HEK293 (cell line): ENCODE data around the gene CKMT2.

ENCODE experiments used
- CTCF ChIA-PET: fragments of 350-600 bp; formaldehyde crosslinking; extraction: SDS; loops from one replicate; lab custom pipeline; 2021; ENCODE audit warnings: antibody characterized with exemption; lab: Yijun Ruan, JAX
- POLR2A ChIA-PET: fragments of 300-600 bp; formaldehyde crosslinking; extraction: SDS; loops from one replicate; lab custom pipeline; 2020; ENCODE audit warnings: antibody characterized with exemption, inconsistent platforms; lab: Yijun Ruan, JAX
- H3K27ac ChIP-seq: fragments of 200-500 bp; sonication (Bioruptor generic); 2 replicates; pipeline ENCODE4 v1.5.1; 2014; ENCODE audit warnings: low read depth, low read length, control low read depth, inconsistent platforms; ENCODE audit errors: extremely low read depth
- H3K36me3 ChIP-seq, 2 experiments: fragments of 200-500 bp in 1 of 2; sonication (Bioruptor generic) in 1 of 2; 1 replicate in 1 of 2; 2 replicates in 1 of 2; pipeline ENCODE4 v1.5.1; 2014 to 2017; ENCODE audit warnings: inconsistent platforms in 2 of 2, low read length in 2 of 2; ENCODE audit not compliant: control insufficient read depth in 2 of 2, insufficient read depth in 1 of 2
- H3K4me1 ChIP-seq: fragments of 200-500 bp; sonication (Bioruptor generic); 2 replicates; pipeline ENCODE4 v1.5.1; 2014; ENCODE audit warnings: mild to moderate bottlenecking, low read length, inconsistent platforms; ENCODE audit not compliant: control insufficient read depth, insufficient read depth
- H3K4me3 ChIP-seq: 2 replicates; pipeline ENCODE4 v1.5.1; 2011; ENCODE audit warnings: low read depth, mild to moderate bottlenecking, control low read depth, low read length, moderate library complexity
- H3K9me3 ChIP-seq: fragments of 200-500 bp; sonication (Bioruptor generic); 2 replicates; pipeline ENCODE4 v1.5.1; 2014; ENCODE audit warnings: low read depth, low read length, inconsistent platforms; ENCODE audit not compliant: control insufficient read depth, insufficient read depth
- PRDM2 ChIP-seq: fragments of 450-650 bp; formaldehyde crosslinking; IDR thresholded peaks from 2 replicates; pipeline ENCODE4 v1.5.1; 2016; ENCODE audit warnings: missing biosample characterization, missing genetic modification characterization, borderline replicate concordance
- TRIM28 ChIP-seq: IDR thresholded peaks from 2 replicates; pipeline ENCODE4 v1.6.1; 2011; ENCODE audit warnings: low read length, control low read depth, borderline replicate concordance
- WT1 ChIP-seq: fragments of 450-650 bp; formaldehyde crosslinking; IDR thresholded peaks from 2 replicates; pipeline ENCODE4 v1.5.1; 2016; ENCODE audit warnings: missing biosample characterization, missing genetic modification characterization
- ZBTB21 ChIP-seq: fragments of 450-650 bp; formaldehyde crosslinking; IDR thresholded peaks from 2 replicates; pipeline ENCODE4 v1.5.1; 2017; ENCODE audit warnings: missing biosample characterization, missing genetic modification characterization
- ZBTB26 ChIP-seq: fragments of 450-650 bp; formaldehyde crosslinking; optimal IDR thresholded peaks from 2 replicates; pipeline ENCODE3; 2016; ENCODE audit warnings: missing biosample characterization, mild to moderate bottlenecking, missing genetic modification characterization
- ZNF121 ChIP-seq: fragments of 450-650 bp; formaldehyde crosslinking; IDR thresholded peaks from 2 replicates; pipeline ENCODE4 v1.5.1; 2016; ENCODE audit warnings: missing biosample characterization, missing genetic modification characterization
- ZNF157 ChIP-seq: fragments of 450-650 bp; formaldehyde crosslinking; IDR thresholded peaks from 2 replicates; pipeline ENCODE4 v1.5.1; 2016; ENCODE audit warnings: missing biosample characterization, missing genetic modification characterization
- ZNF214 ChIP-seq: fragments of 450-650 bp; formaldehyde crosslinking; IDR thresholded peaks from 2 replicates; pipeline ENCODE4 v1.5.1; 2017; ENCODE audit warnings: missing biosample characterization, mild to moderate bottlenecking, missing genetic modification characterization, borderline replicate concordance
- ZNF221 ChIP-seq: fragments of 450-650 bp; formaldehyde crosslinking; IDR thresholded peaks from 2 replicates; pipeline ENCODE4 v1.5.1; 2017; ENCODE audit warnings: missing biosample characterization, missing genetic modification characterization, borderline replicate concordance
- ZNF23 ChIP-seq: fragments of 450-650 bp; formaldehyde crosslinking; IDR thresholded peaks from 2 replicates; pipeline ENCODE4 v1.5.1; 2016; ENCODE audit warnings: missing biosample characterization, missing genetic modification characterization, borderline replicate concordance
- ZNF24 ChIP-seq: fragments of 450-650 bp; formaldehyde crosslinking; IDR thresholded peaks from 2 replicates; pipeline ENCODE4 v1.5.1; 2016; ENCODE audit warnings: missing biosample characterization, missing genetic modification characterization
- ZNF302 ChIP-seq: fragments of 450-650 bp; formaldehyde crosslinking; IDR thresholded peaks from 2 replicates; pipeline ENCODE4 v1.5.1; 2016; ENCODE audit warnings: missing biosample characterization, missing genetic modification characterization, low read depth
- ZNF449 ChIP-seq: fragments of 450-650 bp; formaldehyde crosslinking; IDR thresholded peaks from 2 replicates; pipeline ENCODE4 v1.5.1; 2017; ENCODE audit warnings: missing biosample characterization, mild to moderate bottlenecking, missing genetic modification characterization, moderate library complexity
- ZNF544 ChIP-seq: fragments of 450-650 bp; formaldehyde crosslinking; IDR thresholded peaks from 2 replicates; pipeline ENCODE4 v1.5.0; 2017; ENCODE audit warnings: missing biosample characterization, missing genetic modification characterization
- ZNF621 ChIP-seq: fragments of 450-650 bp; formaldehyde crosslinking; IDR thresholded peaks from 2 replicates; pipeline ENCODE4 v1.5.1; 2017; ENCODE audit warnings: missing biosample characterization, missing genetic modification characterization
- ZNF623 ChIP-seq: fragments of 450-650 bp; formaldehyde crosslinking; IDR thresholded peaks from 2 replicates; pipeline ENCODE4 v1.5.1; 2016; ENCODE audit warnings: missing biosample characterization, missing genetic modification characterization
- ZNF747 ChIP-seq: fragments of 450-650 bp; formaldehyde crosslinking; IDR thresholded peaks from 2 replicates; pipeline ENCODE4 v1.5.1; 2016; ENCODE audit warnings: missing biosample characterization, missing genetic modification characterization
- ZNF777 ChIP-seq: fragments of 450-650 bp; formaldehyde crosslinking; IDR thresholded peaks from 2 replicates; pipeline ENCODE4 v1.5.1; 2017; ENCODE audit warnings: missing biosample characterization, missing genetic modification characterization, borderline replicate concordance

Gene CKMT2

GRCh38 chr5:81212211-81212751, 20.8 kb upstream of the CKMT2 start (continued):
- TF ChIP-seq ZNF449 (tag by site-specific recombination) (no peak), ZBTB26 (tag by site-specific recombination) (no peak), PRDM2 (tag by site-specific recombination) (no peak), ZNF221 (tag by site-specific recombination) (no peak), ZNF544 (tag by site-specific recombination) (no peak)

- no peaks in the 10 kb centered on the region for H3K36me3 ChIP-seq
- no peak overlapping the region for H3K27ac ChIP-seq
- TF ChIP-seq ZNF214 (tag by site-specific recombination) (no peak), ZNF302 (tag by site-specific recombination) (no peak), ZNF23 (tag by site-specific recombination) (no peak), ZNF157 (tag by site-specific recombination) (no peak), ZNF777 (tag by site-specific recombination) (no peak), ZNF121 (tag by site-specific recombination) (no peak), ZNF24 (no peak), ZNF621 (tag by site-specific recombination) (no peak), ZNF747 (no peak), ZNF623 (tag by site-specific recombination) (no peak), TRIM28 (no peak), WT1 (tag by site-specific recombination) (no peak), ZBTB21 (tag by site-specific recombination) (no peak)
- TF ChIP-seq, all 188 proteins: peak for 0
- CTCF ChIA-PET: interaction anchor here (0.6 kb wide), 1 partner anchor 74 kb away, joined by 3 read pairs; no protein-coding TSS in a partner anchor
- POLR2A ChIA-PET: no interaction called here
- no peaks in the 10 kb centered on the region for H3K4me1 ChIP-seq
- no peak overlapping the region for H3K4me3 ChIP-seq
- H3K9me3 ChIP-seq: no peaks in the 10 kb centered on the region
Measured at GRCh38 chr5:81213070-81213469, 20.1 kb upstream of the CKMT2 start.
